Measurements from ENCODE around the gene PIK3CB. TPM values are rescaled to one million over a fixed set of nuclear protein-coding genes. Genes with fewer than 3 reads are reported as not detected.

Gene PIK3CB
- total and polyA plus RNA-seq, 2 of the 8 experiments (the other 6 are each of a cell fraction or from before 2014, with no cell fraction given), result 8.3 to 35.2 TPM

- Histone ChIP-seq H4K20me1 (replicated peaks in 1 of 2; ENCODE audit: control insufficient read depth in 1 of 2, insufficient read depth in 2 of 2, low read length in 2 of 2) (no peaks in the 10 kb centered on the region), H2BK120ac (replicated peaks; ENCODE audit: low read depth, low read length) (no peak overlapping the region), H2AFZ (ENCODE audit: low read length) (no peak overlapping the region), H3K79me1 (ENCODE audit: low read depth, low read length) (no peaks in the 10 kb centered on the region), H3K79me2 (ENCODE audit: control insufficient read depth in 1 of 2, insufficient read depth in 2 of 2, low read length in 2 of 2) (no peaks in the 10 kb centered on the region), H3K4me1 (replicated peaks in 1 of 4; ENCODE audit: control insufficient read depth in 3 of 4, insufficient read depth in 4 of 4, low read length in 3 of 4) (no peaks in the 10 kb centered on the region; a peak in 1 of 7 replicates), H4K8ac (ENCODE audit: extremely low read depth, insufficient read depth, low read length) (no peak overlapping the region), H3K14ac (ENCODE audit: insufficient read length) (no peak overlapping the region), H3K23ac (ENCODE audit: insufficient read length) (no peak overlapping the region), H3K27me3 (replicated peaks in 1 of 4; ENCODE audit: control insufficient read depth in 3 of 4, extremely low read depth in 1 of 4, insufficient read depth in 3 of 4, low read length in 3 of 4) (no peaks in the 10 kb centered on the region), H2BK15ac (ENCODE audit: low read length) (no peak overlapping the region), H2BK20ac (ENCODE audit: low read length) (no peak overlapping the region), H3K9me3 (ENCODE audit: insufficient read depth in 2 of 2, low read depth in 1 of 2, low read length in 1 of 2) (no peaks in the 10 kb centered on the region), H3K4me3 (ENCODE audit: extremely low read depth in 1 of 4, insufficient read depth in 2 of 4, low read depth in 3 of 4, low read length in 4 of 4) (no peak overlapping the region), H3K4me2 (ENCODE audit: insufficient read depth in 1 of 2, low read depth in 2 of 2, low read length in 2 of 2) (no peak overlapping the region), H3K27ac (ENCODE audit: low read depth, low read length) (no peak overlapping the region), H4K5ac (ENCODE audit: insufficient read length, low read depth, low read length) (no peak overlapping the region), H2AK5ac (ENCODE audit: low read depth, low read length) (no peak overlapping the region), H3K4ac (replicated peaks; ENCODE audit: insufficient read length, low read depth, low read length) (no peak overlapping the region), H2BK5ac (ENCODE audit: low read depth, low read length) (no peak overlapping the region), H4K91ac (replicated peaks; ENCODE audit: insufficient read length, low read length) (no peak overlapping the region), H2BK12ac (ENCODE audit: low read depth, low read length) (no peak overlapping the region), H3K23me2 (ENCODE audit: low read depth, low read length) (no peaks in the 10 kb centered on the region; the same call in 1 of the 2 replicates), H3K18ac (ENCODE audit: extremely low read depth, low read length) (no peak overlapping the region), H3K56ac (replicated peaks; ENCODE audit: insufficient read length, low read depth, low read length) (no peak overlapping the region), H3K9ac (replicated peaks in 1 of 4; ENCODE audit: extremely low read depth in 1 of 4, low read depth in 3 of 4, low read length in 3 of 4) (no peak overlapping the region), H3K36me3 (ENCODE audit: control insufficient read depth in 2 of 4, insufficient read depth in 4 of 4, low read length in 3 of 4) (no peaks in the 10 kb centered on the region; a peak in 1 of 8 replicates)
- ChIA-PET POLR2A (ENCODE audit: partially characterized antibody) (no interaction called here), CTCF (ENCODE audit: partially characterized antibody) (interaction anchor here (0.7 to 1.2 kb wide), 2 partner anchors 10 to 191 kb away, joined by 3 to 7 read pairs; no protein-coding TSS in a partner anchor)
- TF ChIP-seq SP1 (IDR thresholded peaks at IDR 0.05; ENCODE audit: low read depth, low read length), result no peak
- TF ChIP-seq POU5F1 (IDR thresholded peaks at IDR 0.05; ENCODE audit: low read depth, low read length), result no peak
- TF ChIP-seq EP300 (IDR thresholded peaks at IDR 0.05; ENCODE audit: borderline replicate concordance in 1 of 2, low read depth in 2 of 2, low read length in 2 of 2), result no peak
- TF ChIP-seq KDM1A (IDR thresholded peaks at IDR 0.05; ENCODE audit: borderline replicate concordance, low read length), result no peak
- TF ChIP-seq ASH2L (IDR thresholded peaks at IDR 0.05; ENCODE audit: low read length), result no peak
- no peak for TF ChIP-seq CHD2 (IDR thresholded peaks at IDR 0.05; ENCODE audit: low read length)
- no peak for TF ChIP-seq GTF2F1 (IDR thresholded peaks at IDR 0.05; ENCODE audit: borderline replicate concordance, low read depth, low read length)
- TF ChIP-seq JUN (IDR thresholded peaks at IDR 0.05; ENCODE audit: low read depth, low read length), result no peak
- TF ChIP-seq POLR2A (IDR thresholded peaks at IDR 0.05; ENCODE audit: control extremely low read depth in 1 of 2, low read depth in 2 of 2, low read length in 2 of 2), result no peak
- no peak for TF ChIP-seq NRF1 (IDR thresholded peaks at IDR 0.05; ENCODE audit: low read depth, low read length)
- FAIRE-seq, result no peak
- 50% methylated on average over 2 of the region's 2 CpGs; no CpG with 5 or more reads in 1 of the 2 experiments for WGBS, 2 experiments (ENCODE audit: extremely low coverage in 1 of 2, insufficient coverage in 1 of 2, insufficient read length in 1 of 2, insufficient replicate concordance in 2 of 2, low coverage in 1 of 2, low lambda C conversion rate in 2 of 2, missing lambda C conversion rate in 1 of 2)
- no peak for DNase-seq (ENCODE audit: low read depth in 1 of 2, low spot score in 2 of 2)
Observed at GRCh38 chr3:138725116-138725515, 109.6 kb downstream of the PIK3CB start.
